RWPE2 (cell line): ENCODE results near the gene UTS2B.

Experiments
- ATAC-seq: fragments of 200-7000 bp; cut with Tn5 transposase; 3 replicates; pipeline ENCODE4 v1.9.1; 2021; ENCODE audit warnings: low read depth
- DNase-seq: peaks from one replicate; pipeline ENCODE4 v3.0.0-alpha.2; 2020; ENCODE audit warnings: low spot score
- H3K27ac ChIP-seq: fragments of 450-650 bp; 2 replicates; pipeline ENCODE4 v1.5.1; 2017; ENCODE audit warnings: mild to moderate bottlenecking; ENCODE audit not compliant: poor library complexity, severe bottlenecking
- H3K27me3 ChIP-seq: fragments of 250-450 bp; sonication (Bioruptor Pico); 2 replicates; pipeline ENCODE4 v1.5.1; 2021; ENCODE audit warnings: mild to moderate bottlenecking, moderate library complexity; ENCODE audit not compliant: insufficient read depth, poor library complexity, severe bottlenecking
- H3K36me3 ChIP-seq: fragments of 250-450 bp; sonication (Bioruptor Pico); 2 replicates; pipeline ENCODE4 v1.5.1; 2020; ENCODE audit warnings: low read depth, mild to moderate bottlenecking, moderate library complexity
- H3K4me1 ChIP-seq: fragments of 250-450 bp; sonication (Bioruptor Pico); 2 replicates; pipeline ENCODE4 v1.5.1; 2021; ENCODE audit warnings: mild to moderate bottlenecking, moderate library complexity; ENCODE audit not compliant: insufficient read depth, poor library complexity, severe bottlenecking
- H3K4me3 ChIP-seq: fragments of 250-450 bp; sonication (Bioruptor Pico); 2 replicates; pipeline ENCODE4 v1.5.1; 2021; ENCODE audit warnings: mild to moderate bottlenecking, moderate library complexity; ENCODE audit not compliant: severe bottlenecking
- H3K9me3 ChIP-seq: fragments of 250-450 bp; sonication (Bioruptor Pico); 2 replicates; pipeline ENCODE4 v1.5.1; 2021; ENCODE audit warnings: mild to moderate bottlenecking, moderate library complexity; ENCODE audit not compliant: severe bottlenecking
- CTCF ChIP-seq: fragments of 450-650 bp; IDR thresholded peaks from one replicate; pipeline ENCODE4 v1.5.1; 2017; ENCODE audit warnings: mild to moderate bottlenecking, moderate library complexity; ENCODE audit not compliant: poor library complexity, severe bottlenecking

The UTS2B gene

GRCh38 chr3:191347228-191347627 lies 16.9 kb upstream of the UTS2B start:
- no peak for TF ChIP-seq CTCF
- Histone ChIP-seq H3K27ac (no peak overlapping the region), H3K4me1 (peaks cover 35% of the 10 kb centered on the region), H3K36me3 (no peaks in the 10 kb centered on the region), H3K4me3 (no peak overlapping the region), H3K9me3 (no peaks in the 10 kb centered on the region), H3K27me3 (no peaks in the 10 kb centered on the region)
- DNase-seq (no peak), ATAC-seq (no peak)

GRCh38 chr3:191345334-191345733 lies 15.0 kb upstream of the UTS2B start:
- Histone ChIP-seq H3K36me3 (no peaks in the 10 kb centered on the region), H3K4me3 (no peak overlapping the region), H3K4me1 (peaks cover 16% of the 10 kb centered on the region), H3K9me3 (no peaks in the 10 kb centered on the region), H3K27me3 (no peaks in the 10 kb centered on the region), H3K27ac (no peak overlapping the region)
- no peak for ATAC-seq
- TF ChIP-seq CTCF, result no peak
- DNase-seq, result no peak

- TF ChIP-seq CTCF, result no peak
- no peaks in the 10 kb centered on the region for H3K27me3 ChIP-seq
- H3K4me1 ChIP-seq, result peaks cover 16% of the 10 kb centered on the region
- DNase-seq, result no peak
- ATAC-seq, result no peak
- no peaks in the 10 kb centered on the region for H3K36me3 ChIP-seq
- H3K9me3 ChIP-seq, result no peaks in the 10 kb centered on the region
- no peak overlapping the region for H3K27ac ChIP-seq
- H3K4me3 ChIP-seq, result no peak overlapping the region
These were observed 13.6 kb upstream of the UTS2B start for GRCh38 chr3:191343913-191344312.

GRCh38 chr3:191343115-191343514 lies 12.8 kb upstream of the UTS2B start:
- no peaks in the 10 kb centered on the region for H3K9me3 ChIP-seq
- no peak overlapping the region for H3K4me3 ChIP-seq
- DNase-seq (no peak), ATAC-seq (no peak; the same call in 2 of the 3 replicates)
- no peaks in the 10 kb centered on the region for H3K27me3 ChIP-seq
- H3K27ac ChIP-seq, result no peak overlapping the region
- peaks cover 24% of the 10 kb centered on the region for H3K4me1 ChIP-seq
- H3K36me3 ChIP-seq, result no peaks in the 10 kb centered on the region
- no peak for TF ChIP-seq CTCF

- H3K27me3 ChIP-seq, result no peaks in the 10 kb centered on the region
- TF ChIP-seq CTCF, result no peak
- H3K9me3 ChIP-seq, result no peaks in the 10 kb centered on the region
- H3K36me3 ChIP-seq, result no peaks in the 10 kb centered on the region
- ATAC-seq, result no peak
- no peak overlapping the region for H3K27ac ChIP-seq
- H3K4me1 ChIP-seq, result peaks cover 31% of the 10 kb centered on the region
- no peak for DNase-seq
- no peak overlapping the region for H3K4me3 ChIP-seq
These were observed 12.1 kb upstream of the UTS2B start for GRCh38 chr3:191342411-191342810.
